ENCODE measurements around the gene LRRC1.

- TF ChIP-seq CTCF (IDR thresholded peaks at IDR 0.05), result no peak
- no peak for TF ChIP-seq EZH2 (IDR thresholded peaks at IDR 0.05; ENCODE audit: borderline replicate concordance, insufficient read depth, low read depth, low read length, poor library complexity, severe bottlenecking)
Observed at GRCh38 chr6:53825532-53826321, 30.9 kb downstream of the LRRC1 start.
